ENCODE measurements around the gene MED25. TPM values are rescaled to one million over a fixed set of nuclear protein-coding genes. Genes with fewer than 3 reads are reported as not detected.
A peak's percentile ranks its signal among the peaks of the same experiment; 100 is the strongest.

The MED25 gene
- total RNA-seq, 3 donors from 2014 or later, result 16.3 to 27.5 (median 20.6) TPM

DNA sequence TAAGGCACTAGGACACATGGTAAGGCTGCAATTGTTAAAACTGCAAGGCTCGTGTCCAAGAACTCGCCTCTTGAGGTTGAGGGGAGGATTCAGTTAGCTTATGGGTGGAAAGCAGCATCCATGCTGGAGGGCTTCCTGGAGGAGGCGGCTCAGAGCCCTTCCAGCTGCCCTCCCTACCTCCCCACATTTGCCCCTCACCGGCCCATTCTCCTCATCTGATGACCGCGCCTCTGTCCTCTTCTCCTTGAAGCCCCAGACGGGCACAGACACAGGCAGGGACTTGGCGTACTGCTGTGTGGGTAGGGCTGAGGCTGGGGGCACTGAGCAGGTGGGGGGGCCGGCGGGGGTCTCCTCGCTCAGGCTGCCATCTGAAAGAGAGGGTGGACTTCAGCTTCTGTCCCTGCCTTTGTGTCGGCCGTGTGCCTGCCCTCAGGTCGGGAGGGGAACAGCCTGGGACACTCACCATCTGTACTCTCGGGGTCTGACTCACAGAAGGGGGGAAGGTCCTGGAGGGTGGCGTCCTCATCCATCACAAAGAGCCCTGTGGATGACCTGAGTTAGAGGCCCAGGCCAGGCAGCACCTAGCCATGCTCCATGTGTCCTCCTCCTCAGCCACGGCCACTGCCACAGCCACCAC, 53.4 kb downstream of the MED25 start:
- Histone ChIP-seq H3K27ac (no peak overlapping the region), H3K4me1 (peaks cover 4 to 11% of the 10 kb centered on the region in 2 donors), H3K27me3 (no peaks in the 10 kb centered on the region), H3K4me3 (no peak overlapping the region), H3K36me3 (no peaks in the 10 kb centered on the region), H3K9me3 (no peaks in the 10 kb centered on the region)
- no peak for DNase-seq (ENCODE audit: low spot score in 2 of 2)
- intact Hi-C loops (cut with DNase I; ENCODE audit: low total_unique reads), result no loop called here
- TF ChIP-seq, protein P1, sequence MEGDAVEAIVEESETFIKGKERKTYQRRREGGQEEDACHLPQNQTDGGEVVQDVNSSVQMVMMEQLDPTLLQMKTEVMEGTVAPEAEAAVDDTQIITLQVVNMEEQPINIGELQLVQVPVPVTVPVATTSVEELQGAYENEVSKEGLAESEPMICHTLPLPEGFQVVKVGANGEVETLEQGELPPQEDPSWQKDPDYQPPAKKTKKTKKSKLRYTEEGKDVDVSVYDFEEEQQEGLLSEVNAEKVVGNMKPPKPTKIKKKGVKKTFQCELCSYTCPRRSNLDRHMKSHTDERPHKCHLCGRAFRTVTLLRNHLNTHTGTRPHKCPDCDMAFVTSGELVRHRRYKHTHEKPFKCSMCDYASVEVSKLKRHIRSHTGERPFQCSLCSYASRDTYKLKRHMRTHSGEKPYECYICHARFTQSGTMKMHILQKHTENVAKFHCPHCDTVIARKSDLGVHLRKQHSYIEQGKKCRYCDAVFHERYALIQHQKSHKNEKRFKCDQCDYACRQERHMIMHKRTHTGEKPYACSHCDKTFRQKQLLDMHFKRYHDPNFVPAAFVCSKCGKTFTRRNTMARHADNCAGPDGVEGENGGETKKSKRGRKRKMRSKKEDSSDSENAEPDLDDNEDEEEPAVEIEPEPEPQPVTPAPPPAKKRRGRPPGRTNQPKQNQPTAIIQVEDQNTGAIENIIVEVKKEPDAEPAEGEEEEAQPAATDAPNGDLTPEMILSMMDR (IDR thresholded peaks at IDR 0.05), result no peak
- TF ChIP-seq POLR2AphosphoS5 (IDR thresholded peaks at IDR 0.05) (no peak), POLR2A (IDR thresholded peaks at IDR 0.05) (no peak)

DNA sequence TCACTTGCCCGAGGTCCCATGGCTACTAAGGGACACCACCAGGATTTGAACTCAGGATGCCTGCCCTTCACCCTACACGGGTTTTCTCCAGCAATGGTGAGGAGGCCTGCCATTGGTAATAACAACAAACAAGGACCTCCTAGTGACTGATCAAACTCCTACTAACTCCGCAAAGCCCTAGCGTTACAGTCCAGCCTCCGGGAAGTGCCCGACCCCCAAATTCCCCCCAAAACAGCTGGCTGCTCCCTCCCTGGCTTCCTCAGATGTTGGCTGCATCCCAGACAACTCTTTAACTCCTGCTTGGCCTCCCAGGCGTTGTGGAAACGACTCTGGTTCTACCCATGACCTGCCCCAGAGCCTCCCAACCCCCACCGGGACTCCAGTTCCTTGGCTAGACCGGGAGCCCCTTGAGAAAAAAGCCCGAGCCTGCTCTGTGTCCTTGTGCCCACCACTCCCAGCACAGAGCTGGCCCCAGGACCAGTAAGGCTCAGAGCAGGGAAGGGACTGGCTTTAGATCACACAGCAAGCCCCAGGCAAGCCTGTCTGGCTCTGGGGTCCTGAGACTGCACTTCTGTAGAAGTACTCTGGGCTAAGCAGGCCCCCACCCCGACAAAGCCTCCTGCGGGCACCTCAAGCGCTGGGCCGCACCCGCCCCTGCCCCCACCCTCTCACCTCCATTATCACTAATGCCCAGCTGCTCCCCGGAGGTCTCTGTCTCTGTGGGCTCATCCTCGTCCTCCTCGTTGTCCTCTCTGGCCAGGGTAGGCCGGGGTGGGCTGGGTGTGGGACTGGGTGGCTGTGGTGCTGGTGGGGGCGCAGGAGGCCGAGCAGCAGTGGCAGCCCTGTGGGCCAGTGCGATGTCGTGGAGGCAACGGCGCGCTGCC, 54.4 kb downstream of the MED25 start:
- intact Hi-C loops (cut with DNase I; ENCODE audit: low total_unique reads), result no loop called here
- Histone ChIP-seq H3K4me1 (peaks cover 4 to 7% of the 10 kb centered on the region in 2 donors), H3K27me3 (no peaks in the 10 kb centered on the region), H3K36me3 (no peaks in the 10 kb centered on the region), H3K4me3 (no peak overlapping the region), H3K9me3 (no peaks in the 10 kb centered on the region), H3K27ac (no peak overlapping the region)
- DNase-seq (ENCODE audit: low spot score in 2 of 2), result no peak
- TF ChIP-seq POLR2AphosphoS5 (IDR thresholded peaks at IDR 0.05) (no peak), POLR2A (IDR thresholded peaks at IDR 0.05) (no peak)
- TF ChIP-seq, protein P1 (IDR thresholded peaks at IDR 0.05), result no peak

DNA sequence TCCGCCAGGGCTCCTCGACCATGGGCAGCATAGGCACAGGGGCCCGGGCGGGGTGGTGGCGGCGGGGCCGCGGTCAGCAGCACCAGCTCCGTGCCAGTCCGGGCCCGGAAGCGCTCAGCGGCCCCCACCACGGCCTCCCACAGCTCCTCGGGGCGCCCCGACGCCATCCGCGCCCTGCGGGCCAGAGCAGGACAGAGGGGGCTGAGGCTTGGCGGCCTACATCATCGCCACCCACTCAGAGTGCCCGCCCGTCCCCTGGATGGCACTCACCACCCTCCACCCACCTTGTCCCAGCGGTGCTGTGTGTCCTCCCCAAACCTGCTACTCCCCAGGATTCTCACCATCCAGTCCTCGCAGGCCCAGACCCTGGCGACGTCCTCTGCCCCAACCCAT, 55.0 kb downstream of the MED25 start:
- Histone ChIP-seq H3K27ac (no peak overlapping the region), H3K27me3 (no peaks in the 10 kb centered on the region), H3K4me1 (peaks cover 4 to 7% of the 10 kb centered on the region in 2 donors), H3K4me3 (no peak overlapping the region), H3K36me3 (no peaks in the 10 kb centered on the region), H3K9me3 (no peaks in the 10 kb centered on the region)
- intact Hi-C loops (cut with DNase I; ENCODE audit: low total_unique reads), result no loop called here
- DNase-seq (ENCODE audit: low spot score in 2 of 2), result no peak
- TF ChIP-seq POLR2AphosphoS5 (IDR thresholded peaks at IDR 0.05), result no peak

DNA sequence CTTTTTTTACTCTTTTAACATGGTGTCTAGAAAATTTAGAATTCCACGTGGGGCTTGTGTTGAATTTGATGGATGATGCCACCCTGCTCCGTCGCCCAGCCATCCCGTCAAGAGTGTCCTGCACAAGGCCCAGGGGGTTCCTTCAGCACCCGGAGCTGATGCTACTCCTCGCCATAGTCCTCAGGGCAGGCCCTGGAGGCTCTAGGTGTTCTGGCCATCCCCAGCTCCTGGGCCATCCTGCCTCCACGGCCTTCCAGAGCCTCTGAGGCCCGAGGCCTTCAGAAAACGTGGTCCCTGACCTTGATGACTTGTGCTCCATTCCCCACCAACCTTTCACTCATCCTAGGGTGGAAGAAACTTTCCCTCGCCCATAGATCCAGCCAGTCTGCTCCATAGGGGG, 55.7 kb downstream of the MED25 start:
- Histone ChIP-seq H3K36me3 (no peaks in the 10 kb centered on the region), H3K4me3 (no peak overlapping the region), H3K4me1 (peaks cover 4 to 7% of the 10 kb centered on the region in 2 donors), H3K9me3 (no peaks in the 10 kb centered on the region), H3K27ac (no peak overlapping the region), H3K27me3 (no peaks in the 10 kb centered on the region)
- intact Hi-C loops (cut with DNase I; ENCODE audit: low total_unique reads), result no loop called here
- no peak for DNase-seq (ENCODE audit: low spot score in 2 of 2)
- no peak for TF ChIP-seq POLR2AphosphoS5 (IDR thresholded peaks at IDR 0.05)
- TF ChIP-seq, protein P1 (IDR thresholded peaks at IDR 0.05), result no peak
- no peak for TF ChIP-seq POLR2A (IDR thresholded peaks at IDR 0.05)

DNA sequence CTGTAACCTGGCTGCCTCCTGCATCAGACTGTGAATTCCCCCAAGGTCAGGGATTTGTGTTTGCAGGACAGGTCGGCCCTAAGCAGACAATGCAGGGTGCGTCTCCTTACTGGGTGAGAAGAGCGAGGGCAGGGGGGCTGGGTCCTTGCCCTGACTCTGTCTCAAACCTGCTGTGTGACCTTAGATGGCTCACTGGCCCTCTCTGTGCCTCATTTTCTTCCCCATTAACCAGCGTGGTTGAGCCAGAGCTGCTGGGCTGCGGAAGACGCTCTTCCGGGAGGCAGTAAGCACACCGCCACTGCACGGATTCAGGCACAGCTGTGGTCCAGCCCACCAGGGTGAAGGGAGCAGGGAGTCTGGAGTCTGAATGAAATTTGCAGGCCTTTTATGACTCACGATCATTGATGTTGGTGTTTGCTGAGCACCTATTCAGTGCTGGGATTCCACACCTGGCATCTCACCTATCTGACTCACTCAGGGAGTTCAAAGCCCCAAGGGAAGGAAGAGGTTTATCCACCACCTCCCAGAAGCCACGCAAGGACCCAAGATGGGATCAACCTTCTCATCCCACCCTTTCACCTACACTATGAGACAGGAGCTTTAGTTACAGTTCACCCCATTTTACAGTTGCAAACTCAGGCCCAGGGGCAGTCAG, 56.5 kb downstream of the MED25 start:
- peak overlapping the region in 1 of 2 donors; percentile 100 for H3K27ac ChIP-seq
- H3K36me3 ChIP-seq, result no peaks in the 10 kb centered on the region
- intact Hi-C loops (cut with DNase I; ENCODE audit: low total_unique reads), result no loop called here
- no peaks in the 10 kb centered on the region for H3K27me3 ChIP-seq
- no peak overlapping the region for H3K4me3 ChIP-seq
- TF ChIP-seq, protein P1 (IDR thresholded peaks at IDR 0.05), result no peak
- TF ChIP-seq POLR2AphosphoS5 (IDR thresholded peaks at IDR 0.05) (no peak), POLR2A (IDR thresholded peaks at IDR 0.05) (no peak)
- H3K9me3 ChIP-seq, result no peaks in the 10 kb centered on the region
- H3K4me1 ChIP-seq, result peaks cover 4 to 7% of the 10 kb centered on the region in 2 donors
- no peak for DNase-seq (ENCODE audit: low spot score in 2 of 2)
